ENCODE measurements around the gene EEA1.

Gene EEA1

GRCh38 chr12:92927436-92928281, 1.4 kb downstream of the EEA1 start:
- peaks cover 5% of the 10 kb centered on the region for H3K36me3 Mint-ChIP-seq

GRCh38 chr12:92927055-92927435, 2.0 kb downstream of the EEA1 start:
- Mint-ChIP-seq H3K27ac (peak overlapping the region; percentile 94), H3K9me3 (peaks cover 3% of the 10 kb centered on the region), H3K4me1 (peaks cover 31% of the 10 kb centered on the region), H3K4me3 (peak overlapping the region; percentile 86), H3K27me3 (no peaks in the 10 kb centered on the region), H3K36me3 (peaks cover 8% of the 10 kb centered on the region)
- DNase-seq (ENCODE audit: low spot score in 2 of 2) (peak in 1 of 2 donors; percentile 13), ATAC-seq (ENCODE audit: low read depth) (no peak)

More at GRCh38 chr12:92927436-92928281, 1.4 kb downstream of the EEA1 start:
- Mint-ChIP-seq H3K27ac (peak overlapping the region; percentile 94), H3K4me3 (peak overlapping the region; percentile 86), H3K27me3 (no peaks in the 10 kb centered on the region), H3K9me3 (peaks cover 1% of the 10 kb centered on the region), H3K4me1 (peaks cover 26% of the 10 kb centered on the region)
- DNase-seq (ENCODE audit: low spot score in 2 of 2), result no peak
- no peak for ATAC-seq (ENCODE audit: low read depth)

GRCh38 chr12:92926549-92926948, 2.5 kb downstream of the EEA1 start:
- Mint-ChIP-seq H3K4me1 (peaks cover 33% of the 10 kb centered on the region), H3K4me3 (peak overlapping the region; percentile 1), H3K27me3 (no peaks in the 10 kb centered on the region), H3K36me3 (peaks cover 11% of the 10 kb centered on the region), H3K27ac (peak overlapping the region; percentile 94), H3K9me3 (peaks cover 3% of the 10 kb centered on the region)
- no peak for DNase-seq (ENCODE audit: low spot score in 2 of 2)
- no peak for ATAC-seq (ENCODE audit: low read depth)

GRCh38 chr12:92921877-92922276, 7.2 kb downstream of the EEA1 start:
- peak overlapping the region; percentile 7 for H3K27ac Mint-ChIP-seq
- H3K4me1 Mint-ChIP-seq, result peaks cover 20% of the 10 kb centered on the region
- no peak for ATAC-seq (ENCODE audit: low read depth)

GRCh38 chr12:92915365-92915764, 13.7 kb downstream of the EEA1 start:
- H3K27ac Mint-ChIP-seq, result no peak overlapping the region
- no peaks in the 10 kb centered on the region for H3K27me3 Mint-ChIP-seq
- H3K36me3 Mint-ChIP-seq, result peaks cover 8% of the 10 kb centered on the region
- H3K4me1 Mint-ChIP-seq, result peaks cover 28% of the 10 kb centered on the region
- no peak for ATAC-seq (ENCODE audit: low read depth)
- no peaks in the 10 kb centered on the region for H3K9me3 Mint-ChIP-seq
- H3K4me3 Mint-ChIP-seq, result no peak overlapping the region
- DNase-seq (ENCODE audit: low spot score in 2 of 2), result no peak

More at GRCh38 chr12:92921877-92922276, 7.2 kb downstream of the EEA1 start:
- H3K27me3 Mint-ChIP-seq, result no peaks in the 10 kb centered on the region
- peaks cover 11% of the 10 kb centered on the region for H3K36me3 Mint-ChIP-seq
- no peak overlapping the region for H3K4me3 Mint-ChIP-seq
- DNase-seq (ENCODE audit: low spot score in 2 of 2), result no peak
- H3K9me3 Mint-ChIP-seq, result peaks cover 3% of the 10 kb centered on the region

GRCh38 chr12:92914170-92914569, 14.9 kb downstream of the EEA1 start:
- Mint-ChIP-seq H3K4me3 (no peak overlapping the region), H3K9me3 (no peaks in the 10 kb centered on the region), H3K36me3 (peaks cover 10% of the 10 kb centered on the region), H3K4me1 (peaks cover 28% of the 10 kb centered on the region), H3K27me3 (no peaks in the 10 kb centered on the region), H3K27ac (no peak overlapping the region)
- DNase-seq (ENCODE audit: low spot score in 2 of 2), result no peak
- no peak for ATAC-seq (ENCODE audit: low read depth)

GRCh38 chr12:92912672-92913071, 16.4 kb downstream of the EEA1 start:
- no peak for ATAC-seq (ENCODE audit: low read depth)
- H3K4me1 Mint-ChIP-seq, result peaks cover 34% of the 10 kb centered on the region
- H3K27ac Mint-ChIP-seq, result no peak overlapping the region

GRCh38 chr12:92912052-92912451, 17.0 kb downstream of the EEA1 start:
- Mint-ChIP-seq H3K4me3 (no peak overlapping the region), H3K9me3 (no peaks in the 10 kb centered on the region), H3K4me1 (peaks cover 39% of the 10 kb centered on the region), H3K36me3 (peaks cover 10% of the 10 kb centered on the region), H3K27ac (peak overlapping the region; percentile 76), H3K27me3 (no peaks in the 10 kb centered on the region)
- DNase-seq (ENCODE audit: low spot score in 2 of 2) (no peak), ATAC-seq (ENCODE audit: low read depth) (no peak)

More at GRCh38 chr12:92912672-92913071, 16.4 kb downstream of the EEA1 start:
- no peaks in the 10 kb centered on the region for H3K9me3 Mint-ChIP-seq
- no peak overlapping the region for H3K4me3 Mint-ChIP-seq
- H3K27me3 Mint-ChIP-seq, result no peaks in the 10 kb centered on the region
- H3K36me3 Mint-ChIP-seq, result peaks cover 10% of the 10 kb centered on the region
- no peak for DNase-seq (ENCODE audit: low spot score in 2 of 2)

GRCh38 chr12:92911339-92911738, 17.8 kb downstream of the EEA1 start:
- no peaks in the 10 kb centered on the region for H3K9me3 Mint-ChIP-seq
- H3K4me3 Mint-ChIP-seq, result no peak overlapping the region
- H3K27ac Mint-ChIP-seq, result no peak overlapping the region
- H3K27me3 Mint-ChIP-seq, result no peaks in the 10 kb centered on the region
- peaks cover 39% of the 10 kb centered on the region for H3K4me1 Mint-ChIP-seq
- DNase-seq (ENCODE audit: low spot score in 2 of 2) (no peak), ATAC-seq (ENCODE audit: low read depth) (no peak)
- H3K36me3 Mint-ChIP-seq, result peaks cover 10% of the 10 kb centered on the region

GRCh38 chr12:92908108-92908507, 21.0 kb downstream of the EEA1 start:
- ATAC-seq (ENCODE audit: low read depth) (no peak), DNase-seq (ENCODE audit: low spot score in 2 of 2) (no peak)
- H3K9me3 Mint-ChIP-seq, result no peaks in the 10 kb centered on the region
- peaks cover 31% of the 10 kb centered on the region for H3K4me1 Mint-ChIP-seq
- no peak overlapping the region for H3K27ac Mint-ChIP-seq
- no peak overlapping the region for H3K4me3 Mint-ChIP-seq
- peaks cover 11% of the 10 kb centered on the region for H3K36me3 Mint-ChIP-seq
- no peaks in the 10 kb centered on the region for H3K27me3 Mint-ChIP-seq

- Mint-ChIP-seq H3K4me1 (peaks cover 17% of the 10 kb centered on the region), H3K4me3 (no peak overlapping the region), H3K9me3 (no peaks in the 10 kb centered on the region), H3K36me3 (peaks cover 7% of the 10 kb centered on the region), H3K27me3 (no peaks in the 10 kb centered on the region), H3K27ac (no peak overlapping the region)
- ATAC-seq (ENCODE audit: low read depth), result no peak
- no peak for DNase-seq (ENCODE audit: low spot score in 2 of 2)
These were observed 23.1 kb downstream of the EEA1 start for GRCh38 chr12:92905811-92906554.

- H3K27ac Mint-ChIP-seq, result no peak overlapping the region
- peaks cover 15% of the 10 kb centered on the region for H3K4me1 Mint-ChIP-seq
- no peaks in the 10 kb centered on the region for H3K27me3 Mint-ChIP-seq
- no peak for DNase-seq (ENCODE audit: low spot score in 2 of 2)
- no peak for ATAC-seq (ENCODE audit: low read depth)
- H3K9me3 Mint-ChIP-seq, result no peaks in the 10 kb centered on the region
- no peak overlapping the region for H3K4me3 Mint-ChIP-seq
- peaks cover 7% of the 10 kb centered on the region for H3K36me3 Mint-ChIP-seq
These were observed 23.8 kb downstream of the EEA1 start for GRCh38 chr12:92905258-92905810.

- ATAC-seq (ENCODE audit: low read depth) (no peak), DNase-seq (ENCODE audit: low spot score in 2 of 2) (no peak)
- H3K27me3 Mint-ChIP-seq, result no peaks in the 10 kb centered on the region
- H3K36me3 Mint-ChIP-seq, result peaks cover 12% of the 10 kb centered on the region
- H3K27ac Mint-ChIP-seq, result no peak overlapping the region
- H3K9me3 Mint-ChIP-seq, result no peaks in the 10 kb centered on the region
- peaks cover 18% of the 10 kb centered on the region for H3K4me1 Mint-ChIP-seq
- no peak overlapping the region for H3K4me3 Mint-ChIP-seq
These were observed 28.2 kb downstream of the EEA1 start for GRCh38 chr12:92900941-92901340.

GRCh38 chr12:92899386-92900001, 29.6 kb downstream of the EEA1 start:
- H3K4me3 Mint-ChIP-seq, result no peak overlapping the region
- no peak for DNase-seq (ENCODE audit: low spot score in 2 of 2)
- H3K4me1 Mint-ChIP-seq, result peaks cover 16% of the 10 kb centered on the region
- H3K27me3 Mint-ChIP-seq, result no peaks in the 10 kb centered on the region
- no peak for ATAC-seq (ENCODE audit: low read depth)
- peak overlapping the region; percentile 6 for H3K27ac Mint-ChIP-seq
- H3K9me3 Mint-ChIP-seq, result no peaks in the 10 kb centered on the region
- peaks cover 14% of the 10 kb centered on the region for H3K36me3 Mint-ChIP-seq
